Stimulated activated CD8-positive, alpha-beta memory T cell treated with anti-CD3 and anti-CD28 coated beads, Interleukin-15, amount 100 ng/mL, for 1 hour (primary cell): ENCODE data around the gene TAS2R38.
"Not testable (repeated sequence)": the region's sequence is repeated elsewhere in the genome, so short reads cannot be mapped to it uniquely, and the experiment has no call there.

Experiments
- DNase-seq: peaks from one replicate; pipeline ENCODE4 v3.0.0-alpha.2; 2020; ENCODE audit warnings: low read depth

The TAS2R38 gene

DNA sequence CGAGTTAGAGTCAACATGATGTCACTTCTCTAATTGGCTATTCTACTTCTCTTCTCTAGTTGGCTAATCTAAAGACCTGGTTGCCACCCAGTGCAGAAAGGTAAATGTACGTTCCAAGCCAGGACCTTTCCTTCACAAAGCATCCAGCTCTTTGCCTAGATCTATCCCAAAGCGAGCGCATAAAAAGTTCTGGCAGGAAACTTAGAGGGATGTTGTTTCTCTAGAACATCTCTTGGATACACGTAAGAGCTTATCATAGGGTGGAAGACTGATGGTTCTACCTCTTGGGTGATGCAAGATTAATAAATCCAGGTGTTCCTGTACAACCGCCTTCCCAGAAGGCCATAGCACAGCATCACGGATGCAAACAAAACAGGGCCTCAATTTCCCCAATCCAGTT is at the start of gene TAS2R38:
TSS of gene TAS2R38 (minus strand) at position 101 of the 400 bp plus-strand sequence. CDS start at position 17, 84 bp downstream.
- no peak for DNase-seq

- DNase-seq: no peak
These were observed 44.6 kb upstream of the TAS2R38 start for GRCh38 chr7:142018154-142018553.

GRCh38 chr7:142017451-142017850 is 43.9 kb upstream of the TAS2R38 start:
- no peak for DNase-seq

GRCh38 chr7:142012825-142013511 is 39.4 kb upstream of the TAS2R38 start:
- DNase-seq: no peak

GRCh38 chr7:142010952-142011548 is 37.5 kb upstream of the TAS2R38 start:
- no peak for DNase-seq

- no peak for DNase-seq
These were observed 35.6 kb upstream of the TAS2R38 start for GRCh38 chr7:142009187-142009586.

GRCh38 chr7:142006577-142006976 is 33.0 kb upstream of the TAS2R38 start:
- DNase-seq: no peak

DNA sequence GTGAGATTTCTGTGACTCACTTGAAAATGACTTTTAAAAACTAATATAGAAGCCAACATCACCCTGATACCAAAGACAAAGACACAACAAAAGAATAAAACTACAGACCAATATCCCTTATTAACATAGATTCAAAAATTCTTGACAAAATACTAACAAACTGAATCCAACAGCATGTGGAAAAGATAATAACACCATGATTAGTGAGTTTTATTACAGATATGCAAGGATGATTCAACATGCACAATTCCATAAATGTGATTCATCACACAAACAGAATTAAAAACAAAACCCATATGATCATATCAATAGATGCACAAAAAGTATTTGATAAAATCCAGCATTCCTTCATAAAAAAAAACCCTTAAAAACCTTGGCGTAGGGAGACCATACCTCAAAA is 28.6 kb upstream of the TAS2R38 start:
- DNase-seq: no peak

GRCh38 chr7:142001163-142001874 is 27.7 kb upstream of the TAS2R38 start:
- no peak for DNase-seq

GRCh38 chr7:142000244-142000643 is 26.7 kb upstream of the TAS2R38 start:
- no peak for DNase-seq

DNA sequence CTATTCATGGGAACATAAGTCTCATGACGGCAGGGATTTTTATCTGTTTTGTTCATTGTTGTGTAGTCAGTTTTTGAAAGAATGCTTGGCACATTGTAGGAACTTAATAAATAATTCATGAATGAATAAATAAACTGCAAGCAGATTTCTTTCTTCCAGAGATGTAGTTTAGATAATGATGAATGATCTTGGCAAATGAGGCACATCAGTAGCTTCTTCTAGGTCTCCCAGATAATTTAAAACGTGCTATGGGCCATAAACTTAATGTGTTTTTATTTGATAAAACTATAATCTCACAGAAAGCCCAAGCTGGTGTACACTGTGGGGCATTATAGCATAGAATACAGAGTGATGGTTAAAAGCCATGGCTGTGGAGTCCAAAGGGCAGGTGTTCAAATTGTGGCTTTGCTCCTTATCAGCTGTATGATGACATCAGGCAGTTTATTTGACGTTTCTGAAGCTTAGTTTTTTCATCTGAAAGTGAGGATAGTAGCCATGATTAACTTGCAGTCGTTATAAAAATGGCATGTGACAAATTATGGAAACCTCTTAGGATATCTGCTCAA is 25.6 kb upstream of the TAS2R38 start:
- DNase-seq: no peak

DNA sequence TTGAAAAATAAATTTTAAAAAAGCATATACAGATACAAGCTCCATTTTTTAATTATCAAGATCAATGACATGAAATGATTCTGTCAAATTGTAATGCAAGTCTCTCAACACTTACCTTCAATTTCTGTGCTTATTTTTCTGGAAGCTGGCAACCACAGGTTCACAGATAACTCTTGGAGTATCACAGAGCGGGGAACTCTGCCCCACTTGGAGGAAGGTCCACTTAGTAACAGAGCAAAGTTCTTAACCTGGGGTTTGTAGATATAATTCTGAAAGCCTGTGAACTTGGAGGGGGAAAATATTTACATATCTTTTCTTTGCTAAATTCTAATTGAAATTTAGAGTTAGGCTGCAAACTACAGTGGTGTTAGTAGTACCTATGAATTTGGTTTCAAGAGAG is 19.8 kb upstream of the TAS2R38 start:
- no peak for DNase-seq

DNA sequence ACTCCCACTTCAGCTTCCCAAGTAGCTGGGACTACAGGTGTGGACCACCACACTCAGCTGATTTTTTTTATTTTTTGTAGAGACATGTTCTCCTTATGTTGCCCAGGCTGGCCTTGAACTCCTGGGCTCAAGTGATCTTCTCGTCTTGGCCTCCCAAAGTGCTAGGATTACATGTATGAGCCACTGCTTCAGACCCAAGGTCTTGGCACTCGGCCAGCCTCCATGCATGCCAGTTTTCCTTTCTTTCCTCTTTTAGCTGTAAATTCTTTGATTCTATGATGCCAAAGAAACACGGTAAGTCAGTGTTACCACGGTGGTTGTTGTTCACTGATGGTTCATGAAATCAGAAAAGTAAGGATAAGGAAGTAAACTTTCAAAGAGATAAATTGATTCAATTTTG is 19.1 kb upstream of the TAS2R38 start:
- DNase-seq: no peak

GRCh38 chr7:141992156-141992555 is 18.6 kb upstream of the TAS2R38 start:
- no peak for DNase-seq

GRCh38 chr7:141991140-141991539 is 17.6 kb upstream of the TAS2R38 start:
- DNase-seq: no peak

DNA sequence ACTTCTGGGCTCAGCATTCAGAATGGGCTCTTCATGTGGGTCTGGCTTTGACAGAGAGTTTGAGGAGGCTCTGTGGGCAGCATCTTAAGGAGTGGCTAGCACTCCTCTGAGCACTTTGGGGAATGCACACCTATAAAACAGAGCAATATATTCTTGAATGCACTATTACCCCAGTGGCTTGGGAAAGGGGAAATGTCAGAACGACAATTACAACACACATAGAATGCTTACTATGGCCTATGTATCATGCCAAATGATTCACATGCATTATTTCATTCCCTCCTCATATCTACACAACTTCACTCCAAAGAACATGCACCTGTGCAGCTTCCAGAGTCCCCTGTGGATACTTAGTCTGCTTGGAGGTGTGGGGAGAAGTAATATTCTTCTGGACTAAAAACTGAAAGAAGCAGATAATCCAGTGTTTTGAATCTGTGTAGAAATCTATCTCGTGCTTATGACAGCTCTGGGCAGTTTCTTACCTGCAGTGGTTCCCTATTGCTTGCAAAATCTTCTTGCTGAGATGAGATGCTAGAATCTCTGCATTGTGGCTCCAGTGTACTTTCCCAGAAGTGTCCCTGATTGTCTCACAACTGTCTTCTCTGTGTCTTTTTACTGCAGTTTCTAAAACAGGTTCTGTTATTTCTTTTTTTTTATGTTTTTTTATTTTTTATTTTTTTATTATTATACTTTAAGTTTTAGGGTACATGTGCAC is 16.6 kb upstream of the TAS2R38 start:
- no peak for DNase-seq

- not testable (repeated sequence) for DNase-seq
These were observed 14.2 kb upstream of the TAS2R38 start for GRCh38 chr7:141987803-141988202.

DNA sequence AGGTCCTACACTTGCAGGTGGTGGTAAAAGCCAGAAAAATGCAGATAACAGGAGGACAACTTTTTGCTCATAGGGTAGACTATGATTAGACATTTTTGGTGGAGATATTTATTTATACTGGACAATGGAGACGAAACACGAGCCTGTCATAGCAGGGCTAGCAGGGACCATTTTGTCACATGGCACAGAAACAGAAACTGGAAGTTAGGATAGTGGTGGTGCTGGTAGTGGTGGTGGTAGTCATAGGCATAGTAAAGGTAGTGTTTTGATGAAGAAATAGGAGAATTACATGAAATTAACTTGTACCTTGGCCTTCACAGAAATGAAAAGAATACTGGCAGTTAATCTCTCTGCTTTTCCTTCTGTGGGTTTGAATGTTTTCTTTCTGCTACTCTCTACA is 13.3 kb upstream of the TAS2R38 start:
- no peak for DNase-seq

DNA sequence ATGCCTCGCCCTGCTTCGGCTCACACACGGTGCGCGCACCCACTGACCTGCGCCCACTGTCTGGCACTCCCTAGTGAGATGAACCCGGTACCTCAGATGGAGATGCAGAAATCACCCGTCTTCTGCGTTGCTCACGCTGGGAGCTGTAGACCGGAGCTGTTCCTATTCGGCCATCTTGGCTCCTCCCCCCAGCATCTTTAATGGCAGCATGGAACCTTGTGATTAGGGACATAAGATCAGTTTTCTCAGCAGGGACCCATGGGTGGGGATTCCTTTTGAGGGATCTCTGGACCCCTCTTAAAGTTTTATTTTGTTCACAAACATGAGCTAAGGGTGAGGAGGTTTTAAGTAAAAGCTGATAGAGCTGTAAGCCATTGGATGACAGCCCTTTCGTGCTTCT is 12.4 kb upstream of the TAS2R38 start:
- DNase-seq: not testable (repeated sequence)

- no peak for DNase-seq
These were observed 6.0 kb upstream of the TAS2R38 start for GRCh38 chr7:141979568-141979967.

DNA sequence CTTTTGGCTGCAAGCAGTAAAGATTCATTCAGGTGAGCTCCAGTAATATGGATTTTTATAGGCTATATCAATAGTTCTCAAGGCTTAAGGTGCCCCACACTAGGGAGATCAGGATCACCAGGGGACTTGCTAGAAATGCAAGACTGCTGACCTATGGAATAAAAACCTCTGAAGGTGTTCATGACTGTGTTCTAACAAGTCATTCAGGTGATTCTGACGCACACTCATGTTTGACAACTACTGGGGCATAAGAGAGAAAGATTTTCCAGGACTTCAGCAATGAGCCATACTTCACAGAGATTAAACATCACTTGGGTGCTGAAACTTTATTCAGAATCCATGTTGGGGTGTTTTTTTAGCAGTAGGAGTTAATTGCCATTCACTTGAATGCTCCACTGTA is 4.8 kb upstream of the TAS2R38 start:
- DNase-seq: no peak

DNA sequence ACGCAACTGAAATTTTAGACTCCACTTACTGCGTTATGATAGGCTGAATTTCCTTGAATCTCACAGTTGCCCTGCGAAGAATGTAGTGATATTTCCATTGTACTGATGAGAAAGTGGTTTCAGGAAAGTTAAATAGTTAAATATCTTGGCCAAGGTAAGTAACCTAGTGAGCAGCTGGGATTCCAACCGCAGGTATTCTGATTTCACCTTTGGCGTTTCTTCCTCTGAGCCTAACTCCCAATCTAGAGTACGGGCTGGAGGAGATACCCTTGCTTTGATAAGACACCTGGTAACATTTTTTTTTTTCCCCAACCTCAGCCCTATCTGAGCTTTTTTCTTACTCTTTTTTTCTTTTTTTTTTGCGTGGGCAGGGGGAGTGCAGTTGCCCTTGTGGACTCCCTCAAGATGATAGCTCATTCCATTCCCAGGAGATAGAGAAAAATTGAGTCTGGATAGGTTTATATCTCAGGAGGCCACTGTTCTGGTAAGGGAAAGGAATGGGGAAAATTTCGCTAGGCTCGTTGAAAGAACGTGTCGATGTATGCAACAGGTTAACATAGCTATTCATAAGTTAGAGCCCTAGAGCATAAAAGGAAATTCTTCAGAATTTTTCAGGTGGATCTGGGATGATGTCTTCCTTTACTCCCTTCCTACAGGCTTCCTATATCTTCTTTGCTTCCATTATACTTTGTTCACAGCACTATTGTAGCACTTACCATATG is 3.1 kb upstream of the TAS2R38 start:
- no peak for DNase-seq
